ENCODE results near the gene IFRD1. TPM values are rescaled to one million over a fixed set of nuclear protein-coding genes. Genes with fewer than 3 reads are reported as not detected.

IFRD1 gene
- total RNA-seq, 1 donor from 2014 or later, result 67.0 TPM

GRCh38 chr7:112430649-112431048 is 19.6 kb upstream of the IFRD1 start:
- no peak overlapping the region for H3K27ac Mint-ChIP-seq
- H3K9me3 Mint-ChIP-seq, result no peaks in the 10 kb centered on the region
- H3K4me3 Mint-ChIP-seq, result no peak overlapping the region
- no peak for TF ChIP-seq CTCF (IDR thresholded peaks at IDR 0.05)
- no peaks in the 10 kb centered on the region for H3K27me3 Mint-ChIP-seq
- DNase-seq, result no peak
- H3K36me3 Mint-ChIP-seq (ENCODE audit: low read depth), result no peaks in the 10 kb centered on the region
- ATAC-seq (ENCODE audit: low read depth), result no peak
- ChIA-PET CTCF (no interaction called here), POLR2A (no interaction called here)
- intact Hi-C loops (cut with micrococcal nuclease), result no loop called here
- no peaks in the 10 kb centered on the region for H3K4me1 Mint-ChIP-seq

GRCh38 chr7:112431803-112432202 is 18.5 kb upstream of the IFRD1 start:
- H3K27ac Mint-ChIP-seq, result no peak overlapping the region
- H3K36me3 Mint-ChIP-seq (ENCODE audit: low read depth), result no peaks in the 10 kb centered on the region
- H3K4me3 Mint-ChIP-seq, result no peak overlapping the region
- H3K27me3 Mint-ChIP-seq, result no peaks in the 10 kb centered on the region
- H3K4me1 Mint-ChIP-seq, result no peaks in the 10 kb centered on the region
- intact Hi-C loops (cut with micrococcal nuclease), result no loop called here
- no peaks in the 10 kb centered on the region for H3K9me3 Mint-ChIP-seq
- ChIA-PET CTCF (no interaction called here), POLR2A (no interaction called here)
- no peak for DNase-seq
- no peak for TF ChIP-seq CTCF (IDR thresholded peaks at IDR 0.05)
- no peak for ATAC-seq (ENCODE audit: low read depth)

- POLR2A ChIA-PET, result no interaction called here
Observed at GRCh38 chr7:112433289-112433688, 17.0 kb upstream of the IFRD1 start.

GRCh38 chr7:112437072-112437471 is 13.2 kb upstream of the IFRD1 start:
- CTCF ChIA-PET, result no interaction called here
- no peaks in the 10 kb centered on the region for H3K27me3 Mint-ChIP-seq

More at GRCh38 chr7:112433289-112433688, 17.0 kb upstream of the IFRD1 start:
- Mint-ChIP-seq H3K27me3 (no peaks in the 10 kb centered on the region), H3K27ac (no peak overlapping the region), H3K4me1 (no peaks in the 10 kb centered on the region), H3K36me3 (ENCODE audit: low read depth) (no peaks in the 10 kb centered on the region), H3K4me3 (no peak overlapping the region), H3K9me3 (no peaks in the 10 kb centered on the region)
- ATAC-seq (ENCODE audit: low read depth), result no peak
- CTCF ChIA-PET, result no interaction called here
- TF ChIP-seq CTCF (IDR thresholded peaks at IDR 0.05), result no peak
- intact Hi-C loops (cut with micrococcal nuclease), result no loop called here
- no peak for DNase-seq

GRCh38 chr7:112439476-112439875 is 10.8 kb upstream of the IFRD1 start:
- CTCF ChIA-PET, result no interaction called here
- Mint-ChIP-seq H3K27ac (no peak overlapping the region), H3K4me3 (no peak overlapping the region), H3K36me3 (ENCODE audit: low read depth) (no peaks in the 10 kb centered on the region), H3K27me3 (no peaks in the 10 kb centered on the region), H3K9me3 (no peaks in the 10 kb centered on the region), H3K4me1 (no peaks in the 10 kb centered on the region)
- ATAC-seq (ENCODE audit: low read depth) (no peak), DNase-seq (no peak)
- POLR2A ChIA-PET, result no interaction called here
- intact Hi-C loops (cut with micrococcal nuclease), result no loop called here
- TF ChIP-seq CTCF (IDR thresholded peaks at IDR 0.05), result no peak

More at GRCh38 chr7:112437072-112437471, 13.2 kb upstream of the IFRD1 start:
- no peak overlapping the region for H3K27ac Mint-ChIP-seq
- ATAC-seq (ENCODE audit: low read depth) (no peak), DNase-seq (no peak)
- no peaks in the 10 kb centered on the region for H3K36me3 Mint-ChIP-seq (ENCODE audit: low read depth)
- no peaks in the 10 kb centered on the region for H3K4me1 Mint-ChIP-seq
- POLR2A ChIA-PET, result no interaction called here
- intact Hi-C loops (cut with micrococcal nuclease), result no loop called here
- H3K9me3 Mint-ChIP-seq, result no peaks in the 10 kb centered on the region
- no peak overlapping the region for H3K4me3 Mint-ChIP-seq
- no peak for TF ChIP-seq CTCF (IDR thresholded peaks at IDR 0.05)
